Measurements from ENCODE around the gene RAB33A.

RAB33A gene
- total RNA-seq = 2.7 to 9.1 reads per million in 2 donors

- peak; percentile 28 for DNase-seq
Observed at GRCh38 chrX:130171446-130172126, at the start of gene RAB33A. TSS of gene RAB33A (plus strand) at chrX:130171962. CDS start at chrX:130172063, 101 bp downstream.

GRCh38 chrX:130124577-130124976 is 47.2 kb upstream of the RAB33A start:
- no peak for DNase-seq

DNA sequence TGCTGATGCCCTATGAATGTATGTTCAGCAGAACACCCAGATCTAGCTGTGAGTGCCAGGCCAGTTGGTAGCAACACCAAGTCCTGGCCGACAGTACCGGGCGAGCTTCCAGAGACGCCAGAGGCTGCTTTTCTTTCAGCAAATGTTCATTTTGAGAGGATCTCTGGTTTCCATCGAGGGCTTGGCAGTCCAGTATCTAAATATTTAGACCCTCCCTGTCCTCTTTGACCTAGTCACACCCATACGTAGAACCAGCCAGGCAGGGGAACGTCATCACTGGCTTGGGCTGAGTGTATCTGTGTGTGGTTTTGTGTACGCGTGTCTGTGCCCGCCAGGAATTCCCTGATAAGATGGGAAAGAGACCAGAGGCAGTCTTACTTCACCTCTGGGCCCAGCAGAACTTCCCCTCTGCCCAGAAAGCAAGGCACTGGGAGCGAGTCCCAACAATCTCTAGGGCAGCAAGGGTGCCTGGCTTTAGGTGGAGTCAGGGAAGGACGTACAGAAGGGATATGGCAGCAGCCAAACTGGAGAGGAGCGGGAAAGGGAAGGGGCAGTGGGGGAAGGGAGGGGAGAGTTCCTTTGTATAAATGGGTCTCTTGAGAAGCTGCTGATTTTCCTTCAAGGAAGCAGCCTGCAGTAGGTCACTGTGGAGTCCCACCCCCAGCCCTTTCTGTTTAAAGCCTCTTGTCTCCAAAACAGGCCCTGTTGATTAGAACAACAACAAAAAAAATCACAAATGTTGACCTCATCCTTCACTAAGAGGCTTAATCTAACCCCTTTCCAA is 46.5 kb upstream of the RAB33A start:
- no peak for DNase-seq

- DNase-seq = no peak
Observed at GRCh38 chrX:130130990-130131389, 40.8 kb upstream of the RAB33A start.

GRCh38 chrX:130136496-130136895 is 35.3 kb upstream of the RAB33A start:
- no peak for DNase-seq

DNA sequence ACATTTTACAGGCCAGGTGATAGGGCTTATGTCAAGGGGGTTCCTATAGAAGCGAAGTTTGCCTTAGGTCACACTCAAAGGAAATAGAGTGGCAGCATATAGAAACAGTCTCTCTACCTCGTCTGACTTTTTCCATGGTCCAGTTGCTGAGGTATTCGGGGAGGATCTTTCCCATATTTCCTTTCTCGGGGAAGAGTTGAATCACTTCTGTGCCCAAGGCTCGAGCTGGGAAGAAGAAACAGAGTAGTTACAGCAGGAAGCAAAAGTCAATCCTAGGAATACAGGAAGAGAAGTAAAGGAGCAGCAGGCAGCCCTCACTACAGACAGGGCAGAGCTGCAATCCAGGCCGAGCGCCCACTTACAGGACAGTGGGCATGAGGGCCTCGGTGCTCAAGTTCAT is 34.8 kb upstream of the RAB33A start:
- DNase-seq = no peak

- DNase-seq = no peak
Observed at GRCh38 chrX:130139474-130140201, 32.1 kb upstream of the RAB33A start.

GRCh38 chrX:130144509-130144908 is 27.3 kb upstream of the RAB33A start:
- DNase-seq = no peak

DNA sequence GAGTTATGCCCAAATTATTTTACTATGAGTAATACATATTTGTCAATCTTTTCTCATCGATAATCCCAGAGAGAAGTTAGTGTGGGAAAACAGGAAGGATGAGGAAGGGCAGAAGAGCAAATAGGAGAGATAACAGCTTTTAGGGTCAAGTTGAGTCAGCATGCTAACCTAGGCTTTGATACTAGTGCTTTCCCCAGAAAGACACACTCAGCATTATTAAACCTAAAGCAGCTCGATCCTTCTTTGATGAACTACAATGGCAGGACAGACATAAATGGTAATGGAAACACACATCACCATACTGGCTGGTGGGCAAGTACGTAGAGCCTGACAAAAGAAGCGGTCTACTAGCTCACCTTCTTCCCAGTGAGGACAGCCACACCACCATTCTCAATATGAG is 26.6 kb upstream of the RAB33A start:
- DNase-seq = no peak

DNA sequence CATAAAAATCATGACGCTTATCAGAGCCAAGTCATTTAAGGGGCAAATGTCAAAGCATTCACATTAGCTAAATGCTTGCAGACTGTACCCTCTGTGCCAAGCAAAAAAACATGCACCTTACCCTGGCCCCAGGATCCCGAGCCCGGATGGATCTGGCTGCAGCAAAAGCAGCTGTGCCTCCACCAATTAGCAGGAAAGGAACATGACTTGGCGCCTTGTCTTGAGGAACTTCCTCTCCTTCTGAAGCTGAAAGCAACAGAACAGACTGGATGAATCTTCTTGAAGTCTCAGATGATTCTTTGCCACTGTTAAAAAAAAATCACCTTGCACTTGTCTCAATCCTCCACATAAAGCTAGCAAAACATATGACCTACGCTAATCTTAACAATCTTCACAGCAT is 24.1 kb upstream of the RAB33A start:
- no peak for DNase-seq

DNA sequence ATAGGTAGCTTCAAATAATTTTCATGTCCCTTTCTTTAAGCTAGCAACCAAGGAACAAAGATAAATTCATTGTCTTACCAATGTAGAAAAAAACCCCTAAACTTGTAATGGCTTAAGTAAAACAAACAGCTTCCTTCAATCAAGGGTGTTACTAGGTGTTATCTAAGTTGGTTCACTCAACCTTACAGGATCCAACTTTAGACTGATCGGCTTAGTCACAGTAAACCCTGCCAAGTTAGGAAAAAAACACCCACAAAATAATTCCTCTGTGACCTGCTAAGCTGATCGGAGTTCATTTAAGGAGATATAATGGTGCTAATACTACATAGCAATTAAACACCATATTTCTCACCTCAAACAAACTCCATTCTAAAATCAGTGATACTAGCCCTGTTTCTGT is 16.2 kb upstream of the RAB33A start:
- DNase-seq = no peak

DNA sequence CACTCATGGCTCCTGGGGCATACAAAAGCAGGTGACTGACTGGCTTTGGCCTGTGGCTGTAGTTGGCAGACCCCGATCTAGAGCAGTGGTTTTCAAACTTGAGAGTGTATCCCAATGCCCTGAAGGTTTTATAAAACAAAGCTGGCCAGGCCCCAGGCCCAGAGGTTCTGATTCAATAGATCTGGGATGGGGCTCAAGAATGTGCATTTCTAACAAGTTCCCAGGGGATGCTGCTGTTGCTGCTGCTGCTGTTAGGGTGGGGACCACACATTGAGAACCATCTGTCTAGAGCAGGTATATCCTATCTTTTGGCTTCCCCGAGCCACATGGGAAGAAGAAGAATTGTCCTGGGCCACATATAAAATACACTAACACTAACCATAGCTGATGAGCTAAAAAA is 13.5 kb upstream of the RAB33A start:
- DNase-seq = no peak

- no peak for DNase-seq
Observed at GRCh38 chrX:130159776-130160175, 12.0 kb upstream of the RAB33A start.

DNA sequence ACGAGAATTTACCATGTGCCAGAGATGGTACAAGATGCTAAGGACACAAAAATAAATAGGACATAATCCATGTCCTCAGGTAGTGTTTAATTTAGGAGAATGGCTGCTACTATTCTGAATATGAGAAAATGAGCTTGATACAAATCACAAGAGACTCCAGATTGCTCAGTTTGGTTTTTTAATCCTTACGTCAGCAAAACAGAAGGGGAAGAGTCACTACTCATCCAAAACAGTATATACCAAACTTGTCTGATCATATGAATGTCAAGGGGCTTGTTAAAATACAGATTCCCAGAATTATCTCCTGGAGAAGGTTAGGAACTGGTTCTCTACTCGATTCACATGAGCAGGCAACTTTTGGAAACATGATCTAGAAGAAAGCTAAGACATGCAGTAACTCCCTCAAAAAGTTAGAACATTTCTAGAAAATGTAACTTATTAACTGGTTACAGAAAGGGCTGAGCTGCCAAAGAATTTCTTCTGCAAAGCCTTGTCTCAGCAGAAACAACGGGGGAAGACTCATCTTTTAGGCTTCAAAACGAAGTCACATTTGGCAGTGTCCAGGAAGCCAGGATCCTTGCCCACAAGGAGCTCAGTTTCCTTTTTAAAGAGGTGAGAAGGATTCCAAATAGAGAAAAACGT is 9.5 kb upstream of the RAB33A start:
- DNase-seq = no peak

- no peak for DNase-seq
Observed at GRCh38 chrX:130163398-130163797, 8.4 kb upstream of the RAB33A start.

- DNase-seq = no peak
Observed at GRCh38 chrX:130165181-130165702, 6.5 kb upstream of the RAB33A start.

DNA sequence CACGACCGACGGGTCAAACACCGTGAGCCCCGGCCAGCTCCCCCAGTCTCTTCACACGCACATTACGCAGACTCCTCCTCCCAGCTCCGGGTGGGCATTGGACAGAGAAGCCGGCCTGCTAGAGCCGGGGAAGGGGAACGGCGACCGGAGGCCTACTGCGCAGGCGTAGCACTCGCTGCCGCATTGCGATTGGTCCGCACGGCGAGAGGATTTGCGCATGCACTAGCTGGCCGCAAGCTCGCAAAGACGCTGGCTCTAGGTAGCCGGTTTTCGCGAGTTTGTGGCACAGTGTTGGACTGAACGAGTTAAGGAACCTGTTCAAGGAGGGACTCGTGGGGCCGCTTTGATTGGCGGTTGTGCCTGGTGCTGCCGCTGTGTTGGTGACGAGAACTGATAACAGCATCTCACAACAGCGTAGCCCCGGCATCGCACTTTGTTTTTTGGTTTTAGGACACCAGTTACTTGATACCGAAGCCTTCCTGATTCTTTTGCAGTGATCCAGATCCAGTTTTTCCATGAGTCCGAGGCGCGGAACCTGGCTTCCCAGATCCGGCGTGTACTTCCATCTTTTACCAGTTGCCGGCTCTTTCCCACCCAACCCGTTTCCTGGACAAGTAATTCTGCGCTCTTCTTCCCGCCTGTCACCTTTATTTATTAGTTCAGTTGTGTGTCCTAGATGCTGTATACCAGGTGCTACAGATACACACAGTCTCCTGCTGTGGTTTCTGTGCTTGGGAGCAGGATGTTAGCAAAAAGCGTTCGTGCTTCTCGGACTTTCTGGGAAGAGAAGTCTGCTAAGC is 5.9 kb upstream of the RAB33A start, which contains the start of gene AIFM1:
TSS of gene AIFM1 (minus strand) at position 139 of the 800 bp plus-strand sequence. CDS start 185 bp downstream, outside the sequence.
- DNase-seq = peak; percentile 72

- DNase-seq = no peak
Observed at GRCh38 chrX:130166503-130166777, 5.3 kb upstream of the RAB33A start.

DNA sequence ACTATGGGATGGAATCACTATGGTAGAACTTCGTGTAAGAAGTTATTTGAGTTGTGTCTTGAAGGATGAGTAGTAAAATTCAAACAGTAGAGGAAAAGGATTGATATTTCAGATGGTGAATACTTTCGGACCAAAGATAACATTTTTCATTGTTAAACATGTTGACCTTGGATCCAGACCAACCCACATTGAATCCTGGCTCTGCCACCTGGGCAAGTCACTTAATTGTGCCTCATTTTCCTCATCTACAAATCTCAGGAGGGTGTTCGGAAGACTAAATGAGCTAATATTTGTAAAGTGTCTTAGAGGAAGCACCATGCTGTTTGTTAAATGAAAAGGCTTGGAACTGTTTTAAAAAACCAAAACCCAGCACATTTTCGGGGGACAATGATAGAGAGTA is 4.7 kb upstream of the RAB33A start:
- no peak for DNase-seq

GRCh38 chrX:130170752-130171445 is 863 bp upstream of the RAB33A start:
- DNase-seq = peak; percentile 47

GRCh38 chrX:130172127-130172845 is 524 bp downstream of the RAB33A start:
- no peak for DNase-seq

Data from T-helper 9 cell (primary cell).